Keratinocyte (primary cell): ENCODE results near the gene PRDM1. TPM values are rescaled to one million over a fixed set of nuclear protein-coding genes. Genes with fewer than 3 reads are reported as not detected.

Experiments
- DNase-seq: peaks from one replicate; pipeline ENCODE4 v3.0.0-alpha.2; 2011; ENCODE audit warnings: low read depth, missing footprints, low spot score
- FAIRE-seq: peaks from 2 replicates; lab custom pipeline; 2011; peaks lifted over from hg19 to GRCh38; lab: Jason Lieb, UNC
- H2AFZ ChIP-seq: 2 replicates; pipeline ENCODE4 v1.6.0; 2012; ENCODE audit warnings: low read length, control low read depth, inconsistent platforms; ENCODE audit not compliant: control insufficient read depth
- H3K27ac ChIP-seq: 2 replicates; pipeline ENCODE4 v1.5.1; 2011; ENCODE audit warnings: low read length; ENCODE audit not compliant: control insufficient read depth, insufficient read depth
- H3K27me3 ChIP-seq: 3 replicates; pipeline ENCODE4 v1.6.0; 2011; ENCODE audit warnings: low read length; ENCODE audit not compliant: control insufficient read depth, insufficient read depth; ENCODE audit errors: extremely low read depth
- H3K36me3 ChIP-seq, 2 experiments: 2 replicates in 1 of 2; 3 replicates in 1 of 2; pipeline ENCODE4 v1.5.1; 2011; ENCODE audit warnings: low read length in 2 of 2, mild to moderate bottlenecking in 1 of 2; ENCODE audit not compliant: control insufficient read depth in 2 of 2, insufficient read depth in 2 of 2; ENCODE audit errors: extremely low read depth in 1 of 2
- H3K4me1 ChIP-seq: 3 replicates; pipeline ENCODE4 v1.5.1; 2011; ENCODE audit warnings: low read length; ENCODE audit not compliant: control insufficient read depth, insufficient read depth; ENCODE audit errors: extremely low read depth
- H3K4me2 ChIP-seq: 3 replicates; pipeline ENCODE4 v1.6.0; 2011; ENCODE audit warnings: low read depth, low read length; ENCODE audit not compliant: control insufficient read depth, insufficient read depth; ENCODE audit errors: extremely low read depth
- H3K4me3 ChIP-seq, 3 experiments: fragments of 200-600 bp in 1 of 3; sonication (generic) in 1 of 3; 2 replicates in 2 of 3; 3 replicates in 1 of 3; pipeline ENCODE4 v1.5.1; 2011 to 2016; ENCODE audit warnings: low read length in 3 of 3, mild to moderate bottlenecking in 3 of 3, control low read depth in 2 of 3, inconsistent platforms in 1 of 3, low read depth in 1 of 3, mixed read lengths in 1 of 3, mixed run types in 1 of 3, moderate library complexity in 1 of 3; ENCODE audit not compliant: control insufficient read depth in 2 of 3, insufficient read depth in 2 of 3; ENCODE audit errors: extremely low read depth in 1 of 3
- H3K79me2 ChIP-seq: 2 replicates; pipeline ENCODE4 v1.6.0; 2012; ENCODE audit warnings: low read length; ENCODE audit not compliant: control insufficient read depth, insufficient read depth
- H3K9ac ChIP-seq: 3 replicates; pipeline ENCODE4 v1.6.0; 2011; ENCODE audit warnings: low read length; ENCODE audit not compliant: control insufficient read depth, insufficient read depth; ENCODE audit errors: extremely low read depth
- H3K9me1 ChIP-seq: 3 replicates; pipeline ENCODE4 v1.6.0; 2011; ENCODE audit warnings: low read length; ENCODE audit not compliant: control insufficient read depth, insufficient read depth; ENCODE audit errors: extremely low read depth
- H3K9me3 ChIP-seq: 2 replicates; pipeline ENCODE4 v1.5.1; 2012; ENCODE audit warnings: low read depth, low read length; ENCODE audit not compliant: control insufficient read depth
- H4K20me1 ChIP-seq: 3 replicates; pipeline ENCODE4 v1.6.0; 2011; ENCODE audit warnings: low read length; ENCODE audit not compliant: control insufficient read depth, insufficient read depth; ENCODE audit errors: extremely low read depth
- CTCF ChIP-seq, 3 experiments: IDR thresholded peaks in 1 of 3; conservative IDR thresholded peaks in 1 of 3; optimal IDR thresholded peaks in 1 of 3; 2 replicates in 2 of 3; 3 replicates in 1 of 3; pipeline versions ENCODE3 to v1.5.1; 2011; ENCODE audit warnings: low read length in 3 of 3, mild to moderate bottlenecking in 3 of 3, moderate library complexity in 2 of 3, control low read depth in 1 of 3, inconsistent platforms in 1 of 3; ENCODE audit not compliant: insufficient read depth in 2 of 3; ENCODE audit errors: extremely low read depth in 1 of 3
- EZH2 ChIP-seq: IDR thresholded peaks from one replicate; pipeline ENCODE4 v1.6.1; 2012; ENCODE audit warnings: inconsistent platforms, mild to moderate bottlenecking, low read length, moderate library complexity
- dilution Hi-C: fragments of 300-500 bp; cut with MboI; formaldehyde crosslinking; loops from one replicate; pipeline ENCODE4 v1.7.0; 2020; ENCODE audit warnings: low sequenced_read_pairs; ENCODE audit not compliant: extremely low pct_ligation_motif_present
- polyA plus RNA-seq, 5 experiments: library from polyadenylated mRNA; depleted of rRNA in 3 of 5; stranded (reverse) in 3 of 5; stranded (forward) in 1 of 5; unstranded in 1 of 5; fragments of >200 nt; gene quantifications; 1 replicate in 1 of 5; 2 replicates in 3 of 5; 3 replicates in 1 of 5; pipeline versions ENCODE4 v1.2.1 to v1.2.3, GENCODE V29; 2011 to 2012; ENCODE audit warnings: missing spikeins in 2 of 5, low read depth in 1 of 5, low replicate concordance in 1 of 5

The PRDM1 gene
- polyA plus RNA-seq, 1 donor (not counting 4 experiments of a cell fraction or from before 2014, with no cell fraction given) = 6.7 TPM

GRCh38 chr6:106085692-106085983 is 498 bp upstream of the PRDM1 start:
- H3K4me1 ChIP-seq = peaks cover 44% of the 10 kb centered on the region
- H3K9me1 ChIP-seq = no peaks in the 10 kb centered on the region
- H2AFZ ChIP-seq = peak overlapping the region; percentile 59
- no peak for TF ChIP-seq CTCF (optimal IDR thresholded peaks at IDR 0.05 in 1 of 3, IDR thresholded peaks at IDR 0.05 in 1 of 3, conservative IDR thresholded peaks at IDR 0.05 in 1 of 3; ENCODE audit: extremely low read depth in 1 of 3, insufficient read depth in 2 of 3, low read length in 3 of 3)
- FAIRE-seq (no peak), DNase-seq (no peak)
- H3K9me3 ChIP-seq = no peaks in the 10 kb centered on the region
- H4K20me1 ChIP-seq = no peaks in the 10 kb centered on the region
- H3K27ac ChIP-seq = peak overlapping the region; percentile 91
- peak overlapping the region; percentile 87 for H3K9ac ChIP-seq
- H3K36me3 ChIP-seq = peaks cover 0 to 3% of the 10 kb centered on the region in 2 experiments
- no peaks in the 10 kb centered on the region for H3K27me3 ChIP-seq
- peak overlapping the region; percentile 54 to 79 (median 78) for H3K4me3 ChIP-seq
- dilution Hi-C loops = no loop called here
- peaks cover 21% of the 10 kb centered on the region for H3K79me2 ChIP-seq
- H3K4me2 ChIP-seq = peak overlapping the region; percentile 92

DNA sequence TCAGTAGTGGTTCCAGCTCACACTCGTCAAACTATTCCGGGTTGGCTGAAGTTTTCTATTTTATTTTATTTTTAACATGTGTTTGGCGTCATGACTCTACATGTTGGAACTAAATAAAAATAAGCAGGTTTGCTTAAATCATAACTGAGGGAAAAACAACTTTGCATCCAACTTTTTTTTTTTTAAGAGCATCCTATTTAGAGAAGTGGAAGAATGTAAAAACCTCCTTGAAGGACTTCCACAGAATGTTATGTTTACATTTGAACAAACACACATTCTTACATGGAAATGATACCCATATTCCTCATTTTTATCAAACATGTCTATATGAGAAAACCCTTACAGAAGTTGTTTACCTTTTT is 659 bp downstream of the PRDM1 start:
- TF ChIP-seq EZH2 = no peak
- no peak for TF ChIP-seq CTCF (optimal IDR thresholded peaks at IDR 0.05 in 1 of 3, IDR thresholded peaks at IDR 0.05 in 1 of 3, conservative IDR thresholded peaks at IDR 0.05 in 1 of 3; ENCODE audit: extremely low read depth in 1 of 3, insufficient read depth in 2 of 3, low read length in 3 of 3)
- peak overlapping the region; percentile 87 for H3K9ac ChIP-seq
- H3K4me1 ChIP-seq = peaks cover 44% of the 10 kb centered on the region
- H4K20me1 ChIP-seq = no peaks in the 10 kb centered on the region
- H3K4me3 ChIP-seq = peak overlapping the region; percentile 54 to 79 (median 78)
- no peaks in the 10 kb centered on the region for H3K27me3 ChIP-seq
- H3K4me2 ChIP-seq = peak overlapping the region; percentile 92
- H3K9me3 ChIP-seq = no peaks in the 10 kb centered on the region
- DNase-seq = no peak
- no peaks in the 10 kb centered on the region for H3K9me1 ChIP-seq
- peaks cover 0 to 3% of the 10 kb centered on the region in 2 experiments for H3K36me3 ChIP-seq
- dilution Hi-C loops = no loop called here
- peaks cover 21% of the 10 kb centered on the region for H3K79me2 ChIP-seq
- FAIRE-seq = no peak
- H2AFZ ChIP-seq = no peak overlapping the region
- peak overlapping the region; percentile 91 for H3K27ac ChIP-seq
